AG09319 (cell line): Measurements from ENCODE around the gene MDN1.

Experiments
- DNase-seq: peaks from one replicate; pipeline ENCODE4 v3.0.0-alpha.2; 2010; ENCODE audit warnings: low read depth; ENCODE audit errors: extremely low read depth
- CTCF ChIP-seq: IDR thresholded peaks from 2 replicates; pipeline ENCODE4 v1.5.1; 2011; ENCODE audit warnings: low read depth, mild to moderate bottlenecking, inconsistent platforms, low read length, moderate library complexity

MDN1 gene

GRCh38 chr6:89781070-89782034 is 38.2 kb downstream of the MDN1 start:
- DNase-seq, result no peak
- TF ChIP-seq CTCF, result no peak

- no peak for TF ChIP-seq CTCF
- no peak for DNase-seq
These were observed 42.1 kb downstream of the MDN1 start for GRCh38 chr6:89777455-89777854.

- no peak for DNase-seq
- no peak for TF ChIP-seq CTCF
These were observed 42.9 kb downstream of the MDN1 start for GRCh38 chr6:89776583-89777233.

GRCh38 chr6:89775150-89775549 is 44.4 kb downstream of the MDN1 start:
- no peak for TF ChIP-seq CTCF
- no peak for DNase-seq

- no peak for DNase-seq
- no peak for TF ChIP-seq CTCF
These were observed 50.0 kb downstream of the MDN1 start for GRCh38 chr6:89769572-89769971.

- no peak for TF ChIP-seq CTCF
- DNase-seq, result no peak
These were observed 51.3 kb downstream of the MDN1 start for GRCh38 chr6:89768324-89768723.

GRCh38 chr6:89763550-89763949 is 56.0 kb downstream of the MDN1 start:
- DNase-seq, result no peak
- TF ChIP-seq CTCF, result no peak
